Mesendoderm (in vitro differentiated cells): ENCODE measurements around the gene YPEL2. TPM values are rescaled to one million over a fixed set of nuclear protein-coding genes. Genes with fewer than 3 reads are reported as not detected.

ENCODE experiments used
- DNase-seq: peaks from one replicate; pipeline ENCODE4 v3.0.0; 2013
- H2AK5ac ChIP-seq: 2 replicates; pipeline ENCODE4 v1.6.1; 2013; ENCODE audit warnings: low read length, inconsistent platforms
- H2BK120ac ChIP-seq: 2 replicates; pipeline ENCODE4 v1.6.1; 2013; ENCODE audit warnings: low read depth, mild to moderate bottlenecking, low read length, moderate library complexity, mixed read lengths
- H2BK15ac ChIP-seq: replicated peaks from 2 replicates; pipeline ENCODE4 v1.6.1; 2013; ENCODE audit warnings: low read depth, mild to moderate bottlenecking, moderate library complexity
- H2BK5ac ChIP-seq: 2 replicates; pipeline ENCODE4 v1.6.1; 2013; ENCODE audit warnings: low read length, inconsistent platforms
- H3K18ac ChIP-seq: 2 replicates; pipeline ENCODE4 v1.6.1; 2013; ENCODE audit warnings: mild to moderate bottlenecking, low read length, mixed read lengths
- H3K23ac ChIP-seq: one replicate; pipeline ENCODE4 v1.6.1; 2013; ENCODE audit warnings: low read length
- H3K27ac ChIP-seq: 2 replicates; pipeline ENCODE4 v1.5.1; 2013; ENCODE audit warnings: low read depth, mild to moderate bottlenecking, inconsistent platforms, low read length, moderate library complexity
- H3K27me3 ChIP-seq: 2 replicates; pipeline ENCODE4 v1.6.1; 2013; ENCODE audit warnings: low read length, control low read depth, mild to moderate bottlenecking, inconsistent platforms; ENCODE audit not compliant: insufficient read depth, poor library complexity
- H3K36me3 ChIP-seq: 2 replicates; pipeline ENCODE4 v1.6.1; 2013; ENCODE audit warnings: low read length, inconsistent platforms; ENCODE audit not compliant: control insufficient read depth, insufficient read depth
- H3K4ac ChIP-seq: one replicate; pipeline ENCODE4 v1.6.1; 2013; ENCODE audit warnings: low read depth, mild to moderate bottlenecking, low read length, moderate library complexity
- H3K4me1 ChIP-seq: 2 replicates; pipeline ENCODE4 v1.6.1; 2013; ENCODE audit warnings: low read depth, low read length, inconsistent platforms; ENCODE audit not compliant: control insufficient read depth
- H3K4me2 ChIP-seq: 2 replicates; pipeline ENCODE4 v1.6.1; 2013; ENCODE audit warnings: low read length
- H3K4me3 ChIP-seq: 2 replicates; pipeline ENCODE4 v1.5.1; 2013; ENCODE audit warnings: mild to moderate bottlenecking, low read length
- H3K56ac ChIP-seq: one replicate; pipeline ENCODE4 v1.6.1; 2013; ENCODE audit warnings: low read length
- H3K79me1 ChIP-seq: 2 replicates; pipeline ENCODE4 v1.6.1; 2013; ENCODE audit warnings: low read length, inconsistent platforms
- H3K79me2 ChIP-seq: 2 replicates; pipeline ENCODE4 v1.6.1; 2013; ENCODE audit warnings: mild to moderate bottlenecking, low read length; ENCODE audit not compliant: control insufficient read depth, insufficient read depth
- H3K9ac ChIP-seq: 2 replicates; pipeline ENCODE4 v1.6.1; 2013; ENCODE audit warnings: low read length, inconsistent platforms
- H4K5ac ChIP-seq: one replicate; pipeline ENCODE4 v1.6.1; 2013; ENCODE audit warnings: low read length
- H4K8ac ChIP-seq: one replicate; pipeline ENCODE4 v1.6.1; 2013; ENCODE audit warnings: low read depth, mild to moderate bottlenecking, control low read depth, low read length, moderate library complexity
- WGBS: extraction: QIAGEN DNeasy Blood & Tissue Kit; methylation state at CpG from one replicate; pipeline ENCODE4 v1.1.7; 2013; ENCODE audit warnings: low lambda C conversion rate, missing lambda C conversion rate; ENCODE audit not compliant: insufficient coverage; ENCODE audit errors: extremely low coverage; 5-methylcytosine and 5-hydroxymethylcytosine counted together
- small RNA-seq: library from polyadenylated mRNA; stranded (forward); fragments of <200 nt; extraction: miRNeasy Mini kit (QIAGEN cat#:217004); gene quantifications from one replicate; pipeline ENCODE3, GENCODE V24; 2013; ENCODE audit not compliant: insufficient read depth

YPEL2 gene

GRCh38 chr17:59441464-59442096 lies 110.1 kb downstream of the YPEL2 start:
- Histone ChIP-seq H4K5ac (no peak overlapping the region), H2BK5ac (no peak overlapping the region), H2BK120ac (no peak overlapping the region), H3K23ac (no peak overlapping the region), H3K56ac (no peak overlapping the region), H3K4me3 (no peak overlapping the region), H3K36me3 (no peaks in the 10 kb centered on the region), H3K18ac (no peak overlapping the region), H3K27ac (no peak overlapping the region), H3K79me2 (no peaks in the 10 kb centered on the region), H3K4ac (no peak overlapping the region), H4K8ac (no peak overlapping the region), H3K4me1 (no peaks in the 10 kb centered on the region), H3K9ac (no peak overlapping the region), H3K27me3 (no peaks in the 10 kb centered on the region), H2BK15ac (no peak overlapping the region), H3K4me2 (no peak overlapping the region), H2AK5ac (no peak overlapping the region), H3K79me1 (no peaks in the 10 kb centered on the region)
- WGBS: no CpG with 5 or more reads among the region's 7 CpGs
- DNase-seq: no peak

DNA sequence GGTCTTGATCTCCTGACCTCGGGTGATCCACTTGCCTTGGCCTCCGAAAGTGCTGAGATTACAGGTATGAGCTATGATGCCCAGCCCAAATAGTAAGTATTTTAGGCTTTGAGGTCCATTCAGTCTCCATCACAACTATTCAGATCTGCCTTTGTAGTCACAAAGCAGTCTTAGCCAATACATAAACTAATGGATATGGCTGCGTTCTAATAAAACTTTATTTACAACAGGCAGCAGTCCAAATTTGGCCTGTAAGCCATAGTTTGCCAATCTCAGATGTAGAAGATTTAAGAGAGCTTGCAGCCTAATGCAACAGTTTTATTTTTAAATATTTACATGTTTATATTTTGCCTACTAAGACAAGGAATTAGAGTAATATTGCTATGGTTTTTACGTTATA lies 111.7 kb downstream of the YPEL2 start:
- H3K4me1 ChIP-seq: no peaks in the 10 kb centered on the region
- no CpG with 5 or more reads among the region's 4 CpGs for whole genome bisulfite sequencing
- no peak for DNase-seq
- no peaks in the 10 kb centered on the region for H3K79me1 ChIP-seq
- no peak overlapping the region for H3K4me3 ChIP-seq
- no peak overlapping the region for H3K56ac ChIP-seq
- no peaks in the 10 kb centered on the region for H3K27me3 ChIP-seq
- H2BK5ac ChIP-seq: no peak overlapping the region
- no peak overlapping the region for H2BK120ac ChIP-seq
- no peaks in the 10 kb centered on the region for H3K79me2 ChIP-seq
- H3K36me3 ChIP-seq: no peaks in the 10 kb centered on the region
- H3K18ac ChIP-seq: no peak overlapping the region
- H2BK15ac ChIP-seq: no peak overlapping the region
- H3K27ac ChIP-seq: no peak overlapping the region
- no peak overlapping the region for H2AK5ac ChIP-seq
- no peak overlapping the region for H3K4ac ChIP-seq
- no peak overlapping the region for H3K9ac ChIP-seq
- H4K8ac ChIP-seq: no peak overlapping the region
- no peak overlapping the region for H3K4me2 ChIP-seq
- no peak overlapping the region for H4K5ac ChIP-seq
- no peak overlapping the region for H3K23ac ChIP-seq

Small RNA genes within 50 kb of the gene (small RNA-seq; reads per million reads assigned to genes)
- not detected for gene MIR4729
